ENCODE data around the gene EFNA2. TPM values are rescaled to one million over a fixed set of nuclear protein-coding genes. Genes with fewer than 3 reads are reported as not detected.

EFNA2 gene
- polyA plus RNA-seq, 2 of the 4 experiments (the other 2 are of a cell fraction), result 0.16 to 1.3 TPM

- H3K4me3 ChIP-seq, result no peak overlapping the region
- ATAC-seq (no peak), DNase-seq (ENCODE audit: low read depth in 1 of 2, low spot score in 1 of 2) (no peak), FAIRE-seq (no peak)
- no peak overlapping the region for H3K4me2 ChIP-seq
- TF ChIP-seq KDM1A (IDR thresholded peaks at IDR 0.05; ENCODE audit: low read depth), result no peak
- TF ChIP-seq, protein P1, sequence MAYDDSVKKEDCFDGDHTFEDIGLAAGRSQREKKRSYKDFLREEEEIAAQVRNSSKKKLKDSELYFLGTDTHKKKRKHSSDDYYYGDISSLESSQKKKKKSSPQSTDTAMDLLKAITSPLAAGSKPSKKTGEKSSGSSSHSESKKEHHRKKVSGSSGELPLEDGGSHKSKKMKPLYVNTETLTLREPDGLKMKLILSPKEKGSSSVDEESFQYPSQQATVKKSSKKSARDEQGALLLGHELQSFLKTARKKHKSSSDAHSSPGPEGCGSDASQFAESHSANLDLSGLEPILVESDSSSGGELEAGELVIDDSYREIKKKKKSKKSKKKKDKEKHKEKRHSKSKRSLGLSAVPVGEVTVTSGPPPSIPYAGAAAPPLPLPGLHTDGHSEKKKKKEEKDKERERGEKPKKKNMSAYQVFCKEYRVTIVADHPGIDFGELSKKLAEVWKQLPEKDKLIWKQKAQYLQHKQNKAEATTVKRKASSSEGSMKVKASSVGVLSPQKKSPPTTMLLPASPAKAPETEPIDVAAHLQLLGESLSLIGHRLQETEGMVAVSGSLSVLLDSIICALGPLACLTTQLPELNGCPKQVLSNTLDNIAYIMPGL (CRISPR knock-in tag; IDR thresholded peaks at IDR 0.05; ENCODE audit: borderline replicate concordance), result no peak
- 79% methylated on average over 20 of the region's 25 CpGs for WGBS (ENCODE audit: missing lambda C conversion rate)
- no peaks in the 10 kb centered on the region for H3K9me3 ChIP-seq
- H3K27ac ChIP-seq, result no peak overlapping the region
- ChIA-PET POLR2A (interaction anchor here (1.0 kb wide), 1 partner anchor 10 kb away, joined by 9 read pairs; the partner anchor contains the start of gene CIRBP), CTCF (interaction anchor here (0.6 to 4.0 kb wide), 28 partner anchors 9 to 193 kb away, joined by 3 to 37 read pairs (median 4); a partner anchor contains a TSS)
- H3K4me1 ChIP-seq, result peaks cover 24% of the 10 kb centered on the region
Measured at GRCh38 chr19:1278713-1279660, 6.7 kb upstream of the EFNA2 start.

DNA sequence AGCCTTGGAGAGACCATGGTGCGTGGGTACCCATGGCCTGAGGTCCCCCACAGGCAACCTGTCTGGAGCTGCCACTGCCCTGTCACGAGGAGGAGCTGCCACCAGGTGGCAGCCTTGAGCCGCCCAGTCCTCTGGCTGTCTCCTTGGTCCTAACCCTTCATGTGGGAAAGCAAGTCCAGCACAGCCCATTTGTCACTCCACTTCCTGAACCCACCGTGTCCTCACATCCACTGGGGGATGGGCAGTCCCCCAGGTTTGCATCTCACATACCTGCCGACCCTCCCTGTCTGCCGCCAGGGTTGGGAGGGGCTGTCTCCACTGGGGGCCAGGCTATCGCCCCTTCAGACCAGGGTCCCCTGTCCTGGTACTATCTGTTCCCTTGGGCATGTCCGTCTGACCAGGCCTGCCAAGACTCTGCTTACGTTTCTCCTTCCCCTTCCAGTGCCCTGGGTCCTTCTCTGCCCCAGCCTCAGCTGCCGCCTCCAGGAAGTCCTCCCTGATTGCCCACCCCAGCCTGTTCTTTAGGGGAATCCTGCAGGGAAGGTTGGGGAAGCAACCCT is 5.8 kb upstream of the EFNA2 start:
- ChIA-PET POLR2A (interaction anchor here (1.0 kb wide), 1 partner anchor 11 kb away, joined by 9 read pairs; the partner anchor contains the start of gene CIRBP), CTCF (interaction anchor here (0.6 to 4.0 kb wide), 30 partner anchors 8 to 272 kb away, joined by 3 to 37 read pairs (median 4); a partner anchor contains a TSS)
- Histone ChIP-seq H3K27ac (no peak overlapping the region; a peak in 1 of 6 replicates), H3K4me1 (peaks cover 21% of the 10 kb centered on the region; the same call in 2 of the 3 replicates), H3K9me3 (no peaks in the 10 kb centered on the region), H3K4me2 (no peak overlapping the region), H3K4me3 (no peak overlapping the region)
- no peak for FAIRE-seq
- WGBS (ENCODE audit: missing lambda C conversion rate), result 0% methylated on average over 3 of the region's 10 CpGs
- no peak for TF ChIP-seq FOXS1 (CRISPR knock-in tag; IDR thresholded peaks at IDR 0.05)
- peak; percentile 76 for TF ChIP-seq CTCF (IDR thresholded peaks at IDR 0.05)
- peak; percentile 75 to 87 for TF ChIP-seq RAD21 (conservative IDR thresholded peaks at IDR 0.05 in 1 of 2, IDR thresholded peaks at IDR 0.05 in 1 of 2)
- no peak for TF ChIP-seq BCL3 (IDR thresholded peaks at IDR 0.05)
- TF ChIP-seq ZFP36 (IDR thresholded peaks at IDR 0.05; ENCODE audit: borderline replicate concordance, partially characterized antibody), result peak; percentile 99
- TF ChIP-seq NPAS2 (CRISPR knock-in tag; IDR thresholded peaks at IDR 0.05; ENCODE audit: borderline replicate concordance), result no peak
- TF ChIP-seq SMC3 (IDR thresholded peaks at IDR 0.05), result peak; percentile 70
- TF ChIP-seq, protein P2, sequence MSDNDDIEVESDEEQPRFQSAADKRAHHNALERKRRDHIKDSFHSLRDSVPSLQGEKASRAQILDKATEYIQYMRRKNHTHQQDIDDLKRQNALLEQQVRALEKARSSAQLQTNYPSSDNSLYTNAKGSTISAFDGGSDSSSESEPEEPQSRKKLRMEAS (IDR thresholded peaks at IDR 0.05), result peak; percentile 31; the same call in 1 of the 2 replicates
- TF ChIP-seq HOXB5 (CRISPR knock-in tag; IDR thresholded peaks at IDR 0.05), result no peak
- TF ChIP-seq CBX8 (IDR thresholded peaks at IDR 0.05), result no peak
- no peak for TF ChIP-seq HEYL (CRISPR knock-in tag; IDR thresholded peaks at IDR 0.05)
- no peak for TF ChIP-seq MAZ (IDR thresholded peaks at IDR 0.05; ENCODE audit: borderline replicate concordance, low read depth, low read length)
- peak in 1 of 2 experiments; percentile 83 for DNase-seq (ENCODE audit: low read depth in 1 of 2, low spot score in 1 of 2)
- peak; percentile 32 to 71; a peak in 5 of 6 replicates for ATAC-seq

All from A549 (cell line).